GM23338 (cell line): ENCODE data around the gene GRIN3B. TPM values are rescaled to one million over a fixed set of nuclear protein-coding genes. Genes with fewer than 3 reads are reported as not detected.
A peak's percentile ranks its signal among the peaks of the same experiment; 100 is the strongest.

Experiments used
- ATAC-seq: fragments of 200-7000 bp; cut with Tn5 transposase; 3 replicates; pipeline ENCODE4 v1.9.1; 2020
- DNase-seq: peaks from one replicate; pipeline ENCODE4 v3.0.0-alpha.2; 2015; ENCODE audit warnings: low spot score
- H2AFZ ChIP-seq: fragments of 200-600 bp; sonication (generic); 2 replicates; pipeline ENCODE4 v1.8.0; 2016; ENCODE audit warnings: antibody characterized with exemption, mild to moderate bottlenecking, moderate library complexity
- H3F3A ChIP-seq: fragments of 200-600 bp; sonication (generic); replicated peaks from 2 replicates; pipeline ENCODE4 v1.8.0; 2017; ENCODE audit warnings: antibody characterized with exemption, mixed run types, low read depth
- H3K27ac ChIP-seq: fragments of 200-600 bp; sonication (generic); 2 replicates; pipeline ENCODE4 v1.6.1; 2016; ENCODE audit warnings: low read depth
- H3K27me3 ChIP-seq: fragments of 200-600 bp; sonication (generic); 2 replicates; pipeline ENCODE4 v1.8.0; 2016; ENCODE audit warnings: mild to moderate bottlenecking, mixed run types, moderate library complexity; ENCODE audit not compliant: insufficient read depth
- H3K36me3 ChIP-seq: fragments of 200-600 bp; sonication (generic); 2 replicates; pipeline ENCODE4 v1.8.0; 2016; ENCODE audit warnings: mild to moderate bottlenecking; ENCODE audit not compliant: insufficient read depth
- H3K4me1 ChIP-seq: fragments of 200-600 bp; sonication (generic); 2 replicates; pipeline ENCODE4 v1.8.0; 2016; ENCODE audit warnings: mild to moderate bottlenecking, moderate library complexity; ENCODE audit not compliant: insufficient read depth
- H3K4me2 ChIP-seq: fragments of 200-600 bp; sonication (generic); 2 replicates; pipeline ENCODE4 v1.7.1; 2017; ENCODE audit warnings: mixed run types
- H3K4me3 ChIP-seq: fragments of 200-600 bp; sonication (generic); 2 replicates; pipeline ENCODE4 v1.6.1; 2016; ENCODE audit warnings: mixed run types
- H3K79me2 ChIP-seq: fragments of 200-600 bp; sonication (generic); replicated peaks from 2 replicates; pipeline ENCODE4 v1.8.0; 2017; ENCODE audit warnings: mild to moderate bottlenecking; ENCODE audit not compliant: insufficient read depth
- H3K9me2 ChIP-seq: fragments of 200-600 bp; sonication (generic); 2 replicates; pipeline ENCODE4 v1.8.0; 2017; ENCODE audit not compliant: insufficient read depth
- H4K20me1 ChIP-seq: fragments of 200-600 bp; sonication (generic); replicated peaks from 2 replicates; pipeline ENCODE4 v1.8.0; 2017; ENCODE audit warnings: mild to moderate bottlenecking; ENCODE audit not compliant: insufficient read depth
- H3K27ac Mint-ChIP-seq: 2 replicates; pipeline ENCODE4 v1.8.0; 2020; ENCODE audit warnings: inconsistent platforms, mild to moderate bottlenecking, moderate library complexity, mixed read lengths
- H3K27me3 Mint-ChIP-seq: 3 replicates; pipeline ENCODE4 v1.8.0; 2022; ENCODE audit warnings: low read depth, mild to moderate bottlenecking, moderate library complexity, mixed read lengths, inconsistent platforms; ENCODE audit not compliant: insufficient read depth, poor library complexity
- H3K36me3 Mint-ChIP-seq: 3 replicates; pipeline ENCODE4 v1.8.0; 2021; ENCODE audit warnings: low read depth, mild to moderate bottlenecking, inconsistent platforms, moderate library complexity, mixed read lengths
- H3K4me1 Mint-ChIP-seq: 3 replicates; pipeline ENCODE4 v1.8.0; 2020; ENCODE audit warnings: mild to moderate bottlenecking, inconsistent platforms, mixed read lengths
- H3K4me3 Mint-ChIP-seq: 3 replicates; pipeline ENCODE4 v1.8.0; 2021; ENCODE audit warnings: moderate library complexity, mild to moderate bottlenecking, inconsistent platforms, mixed read lengths
- H3K9me3 Mint-ChIP-seq: 3 replicates; pipeline ENCODE4 v1.8.0; 2020; ENCODE audit warnings: moderate library complexity, mild to moderate bottlenecking, inconsistent platforms, mixed read lengths
- CTCF ChIP-seq, 2 experiments: fragments of 200-600 bp in 1 of 2; sonication (generic) in 1 of 2; conservative IDR thresholded peaks; 2 replicates each; pipeline versions ENCODE4 v1.5.1 to v1.6.1; 2016 to 2017; ENCODE audit warnings: antibody characterized with exemption in 2 of 2, low read depth in 2 of 2, mild to moderate bottlenecking in 2 of 2, moderate library complexity in 1 of 2
- ZNF462 ChIP-seq: fragments of 250-450 bp; sonication (Bioruptor Pico); IDR thresholded peaks from 2 replicates; pipeline ENCODE4 v1.5.0; 2020; ENCODE audit warnings: mild to moderate bottlenecking, moderate library complexity
- polyA plus RNA-seq: library from polyadenylated mRNA; unstranded; fragments of >200 nt; fragmentation: Nextera tagmentation; extraction: Ambion mirVana; gene quantifications from 2 replicates; pipeline ENCODE4 v1.2.1, GENCODE V29; 2016
- total RNA-seq: library from RNA; depleted of rRNA; stranded (reverse); fragments of >200 nt; shearing (Covaris generic); gene quantifications from 2 replicates; pipeline ENCODE4 v1.2.3, GENCODE V29; 2014

Gene GRIN3B
- total and polyA plus RNA-seq, 2 experiments from 2014 or later: 0.11 to 2.8 TPM

- Histone ChIP-seq H3K36me3 (no peaks in the 10 kb centered on the region), H3F3A (peaks cover 7% of the 10 kb centered on the region; the same call in 1 of the 2 replicates), H2AFZ (no peak overlapping the region), H3K79me2 (no peaks in the 10 kb centered on the region), H3K4me1 (no peaks in the 10 kb centered on the region; the same call in 1 of the 2 replicates), H4K20me1 (no peaks in the 10 kb centered on the region), H3K4me3 (peak overlapping the region; percentile 54), H3K27me3 (peaks cover 45% of the 10 kb centered on the region), H3K9me2 (no peaks in the 10 kb centered on the region), H3K4me2 (peak overlapping the region; percentile 78), H3K27ac (no peak overlapping the region)
- Mint-ChIP-seq H3K36me3 (peaks cover 3% of the 10 kb centered on the region), H3K4me1 (peaks cover 3% of the 10 kb centered on the region; the same call in 2 of the 3 replicates), H3K9me3 (peaks cover 3% of the 10 kb centered on the region; the same call in 1 of the 3 replicates), H3K27ac (no peak overlapping the region), H3K4me3 (peak overlapping the region; percentile 52; the same call in 1 of the 3 replicates), H3K27me3 (peaks cover 56% of the 10 kb centered on the region)
- DNase-seq: peak; percentile 80
- peak; percentile 62 for ATAC-seq
- peak; percentile 80 to 91 for TF ChIP-seq CTCF (conservative IDR thresholded peaks at IDR 0.05; ENCODE audit: low read depth in 2 of 2)
- no peak for TF ChIP-seq ZNF462 (CRISPR knock-in tag)
Observed at GRCh38 chr19:1001538-1002166, 1.4 kb downstream of the GRIN3B start.
